HepG2 (cell line): ENCODE data around the gene LTK. TPM values are rescaled to one million over a fixed set of nuclear protein-coding genes. Genes with fewer than 3 reads are reported as not detected.
A peak's percentile ranks its signal among the peaks of the same experiment; 100 is the strongest.

Experiments
- AFF4 ChIP-seq: sonication (generic); formaldehyde crosslinking; IDR thresholded peaks from 2 replicates; pipeline ENCODE4 v1.4.0; 2020; ENCODE audit warnings: missing genetic modification reagents
- ARID5B ChIP-seq: IDR thresholded peaks from 2 replicates; pipeline ENCODE4 v1.4.0; 2020; ENCODE audit warnings: mild to moderate bottlenecking, missing genetic modification reagents
- CREB1 ChIP-seq, 2 experiments: fragments of 450-650 bp in 1 of 2; IDR thresholded peaks; 2 replicates each; pipeline ENCODE4 v1.6.1; 2016 to 2017; ENCODE audit warnings: control low read depth in 1 of 2, mild to moderate bottlenecking in 1 of 2, missing compliant biosample characterization in 1 of 2, missing genetic modification characterization in 1 of 2
- E2F1 ChIP-seq: sonication (generic); formaldehyde crosslinking; IDR thresholded peaks from 2 replicates; pipeline ENCODE4 v1.5.0; 2020; ENCODE audit warnings: missing genetic modification reagents
- GLI4 ChIP-seq: sonication (generic); formaldehyde crosslinking; IDR thresholded peaks from 2 replicates; pipeline ENCODE4 v1.5.1; 2020; ENCODE audit warnings: missing genetic modification reagents, mild to moderate bottlenecking, moderate library complexity, borderline replicate concordance
- GZF1 ChIP-seq: sonication (generic); formaldehyde crosslinking; IDR thresholded peaks from 2 replicates; pipeline ENCODE4 v1.5.1; 2020; ENCODE audit warnings: mild to moderate bottlenecking, missing genetic modification reagents
- NR2F1 ChIP-seq, 2 experiments: fragments of 450-650 bp in 1 of 2; formaldehyde crosslinking in 1 of 2; IDR thresholded peaks; 2 replicates each; pipeline versions ENCODE4 v1.5.0 to v1.6.1; 2016 to 2020; ENCODE audit warnings: mild to moderate bottlenecking in 1 of 2, missing compliant biosample characterization in 1 of 2, missing genetic modification reagents in 1 of 2, moderate library complexity in 1 of 2
- POLR2G ChIP-seq: fragments of 200-400 bp; formaldehyde crosslinking; IDR thresholded peaks from 2 replicates; pipeline ENCODE4 v1.6.1; 2018; ENCODE audit warnings: mild to moderate bottlenecking, low read depth, low read length, moderate library complexity
- SNRNP70 ChIP-seq: fragments of 200-400 bp; formaldehyde crosslinking; IDR thresholded peaks from 2 replicates; pipeline ENCODE4 v1.6.1; 2017; ENCODE audit warnings: mild to moderate bottlenecking, low read depth, low read length, moderate library complexity
- ZBTB10 ChIP-seq: sonication (generic); formaldehyde crosslinking; IDR thresholded peaks from 2 replicates; pipeline ENCODE4 v1.4.0; 2020; ENCODE audit warnings: missing genetic modification reagents, borderline replicate concordance
- ZNF20 ChIP-seq: sonication (generic); formaldehyde crosslinking; IDR thresholded peaks from 2 replicates; pipeline ENCODE4 v1.4.0; 2020; ENCODE audit warnings: mild to moderate bottlenecking, moderate library complexity, missing genetic modification reagents
- ZNF274 ChIP-seq: sonication (generic); formaldehyde crosslinking; IDR thresholded peaks from 2 replicates; pipeline ENCODE4 v1.5.1; 2020; ENCODE audit warnings: mild to moderate bottlenecking, missing genetic modification reagents
- ZNF350 ChIP-seq: sonication (generic); formaldehyde crosslinking; IDR thresholded peaks from 2 replicates; pipeline ENCODE4 v1.4.0; 2020; ENCODE audit warnings: mild to moderate bottlenecking, low read depth, missing genetic modification reagents, borderline replicate concordance
- ZNF547 ChIP-seq: sonication (generic); formaldehyde crosslinking; IDR thresholded peaks from 2 replicates; pipeline ENCODE4 v1.5.1; 2020; ENCODE audit warnings: mild to moderate bottlenecking, missing genetic modification reagents
- ZNF782 ChIP-seq: sonication (generic); formaldehyde crosslinking; IDR thresholded peaks from 2 replicates; pipeline ENCODE4 v1.4.0; 2020; ENCODE audit warnings: missing genetic modification reagents, mild to moderate bottlenecking, borderline replicate concordance
- ZSCAN12 ChIP-seq: sonication (generic); formaldehyde crosslinking; IDR thresholded peaks from 2 replicates; pipeline ENCODE4 v1.9.0; 2021; ENCODE audit warnings: mild to moderate bottlenecking, missing genetic modification reagents
- polyA plus RNA-seq, 8 experiments: library from polyadenylated mRNA; depleted of rRNA in 3 of 8; stranded (reverse) in 7 of 8; unstranded in 1 of 8; fragments of >200 nt; fragmentation: Illumina TruSeq in 4 of 8; extraction: Trizol in 4 of 8; gene quantifications; 2 replicates each; pipeline versions ENCODE4 v1.2.1 to v1.2.3, GENCODE V29; 2011 to 2016; ENCODE audit warnings: low read depth in 4 of 8, missing spikeins in 1 of 8, mixed read lengths in 1 of 8; ENCODE audit not compliant: insufficient read depth in 1 of 8
- total RNA-seq, 5 experiments: library from RNA; depleted of rRNA; stranded (reverse); fragments of >200 nt; fragmentation: Illumina TruSeq; extraction: Trizol; gene quantifications; 2 replicates each; pipeline ENCODE4 v1.2.3, GENCODE V29; 2016; ENCODE audit warnings: low read depth in 1 of 5

The LTK gene
- total and polyA plus RNA-seq, 2 of the 13 experiments (the other 11 are each of a cell fraction or from before 2014, with no cell fraction given), result 0.01 TPM; not detected in 1

GRCh38 chr15:41493205-41493901, 20.3 kb downstream of the LTK start, which contains the start of gene ITPKA (continued):
- TF ChIP-seq NR2F1 (CRISPR knock-in tag; IDR thresholded peaks at IDR 0.05) (no peak), GLI4 (CRISPR knock-in tag) (0 out of 2 replicates have a peak, but pooled peaks have one; percentile 69), ZNF274 (no peak; the same call in 1 of the 2 replicates), GZF1 (CRISPR knock-in tag) (peak; percentile 73; the same call in 1 of the 2 replicates), ZNF547 (CRISPR knock-in tag) (peak; percentile 85), AFF4 (CRISPR knock-in tag) (no peak), ZSCAN12 (CRISPR knock-in tag) (peak; percentile 88), ARID5B (CRISPR knock-in tag) (no peak; the same call in 1 of the 2 replicates), ZBTB10 (CRISPR knock-in tag) (peak; percentile 44; the same call in 1 of the 2 replicates), ZNF782 (CRISPR knock-in tag) (peak; percentile 75; the same call in 1 of the 2 replicates), CREB1 (IDR thresholded peaks at IDR 0.05) (no peak), CREB1 (CRISPR knock-in tag; IDR thresholded peaks at IDR 0.05) (no peak), E2F1 (peak; percentile 68; the same call in 1 of the 2 replicates), ZNF20 (CRISPR knock-in tag) (no peak), ZNF350 (CRISPR knock-in tag) (peak; percentile 57; the same call in 1 of the 2 replicates), SNRNP70 (no peak), POLR2G (peak; percentile 87)
